CD14-positive monocyte (primary cell): Measurements from ENCODE around the gene STPG3. TPM values are rescaled to one million over a fixed set of nuclear protein-coding genes. Genes with fewer than 3 reads are reported as not detected.

Experiments
- DNase-seq, 3 donors: peaks; one replicate each; pipeline ENCODE4 v3.0.0-alpha.2; 2011 to 2022
- H2AFZ ChIP-seq: 2 replicates; pipeline ENCODE4 v1.6.0; 2012; ENCODE audit warnings: mild to moderate bottlenecking, low read depth, low read length, inconsistent platforms; ENCODE audit not compliant: insufficient read depth, poor library complexity, severe bottlenecking
- H3K27ac ChIP-seq, 2 donors: 1 replicate in 1 of 2; 2 replicates in 1 of 2; pipeline ENCODE4 v1.5.1; 2012 to 2013; ENCODE audit warnings: low read length in 2 of 2, control low read depth in 1 of 2, inconsistent platforms in 1 of 2, low read depth in 1 of 2, mild to moderate bottlenecking in 1 of 2
- H3K27me3 ChIP-seq, 2 donors: one replicate each; pipeline versions ENCODE4 v1.6.0 to v1.6.1; 2011 to 2013; ENCODE audit warnings: low read length in 2 of 2; ENCODE audit not compliant: control insufficient read depth in 2 of 2, insufficient read depth in 2 of 2
- H3K36me3 ChIP-seq, 2 donors: replicated peaks in 1 of 2; 1 replicate in 1 of 2; 2 replicates in 1 of 2; pipeline versions ENCODE4 v1.5.1 to v1.6.1; 2012 to 2013; ENCODE audit warnings: low read length in 2 of 2, control low read depth in 1 of 2, inconsistent platforms in 1 of 2, mild to moderate bottlenecking in 1 of 2; ENCODE audit not compliant: insufficient read depth in 2 of 2, control insufficient read depth in 1 of 2
- H3K4me1 ChIP-seq, 2 donors: 1 replicate in 1 of 2; 2 replicates in 1 of 2; pipeline versions ENCODE4 v1.5.1 to v1.6.1; 2012 to 2013; ENCODE audit warnings: low read length in 2 of 2, control low read depth in 1 of 2, inconsistent platforms in 1 of 2, mild to moderate bottlenecking in 1 of 2, moderate library complexity in 1 of 2; ENCODE audit not compliant: insufficient read depth in 2 of 2, control insufficient read depth in 1 of 2
- H3K4me2 ChIP-seq: replicated peaks from 2 replicates; pipeline ENCODE3; 2012; ENCODE audit warnings: low read length, moderate library complexity, mild to moderate bottlenecking; ENCODE audit not compliant: poor library complexity, severe bottlenecking; ENCODE audit errors: extremely low read depth
- H3K4me3 ChIP-seq, 3 experiments: fragments of 200-600 bp in 1 of 3; sonication (generic) in 1 of 3; replicated peaks in 1 of 3; 1 replicate in 2 of 3; 2 replicates in 1 of 3; pipeline ENCODE4 v1.5.1; 2011 to 2013; ENCODE audit warnings: low read length in 3 of 3, mild to moderate bottlenecking in 3 of 3, control low read depth in 2 of 3, low read depth in 2 of 3, inconsistent platforms in 1 of 3, moderate library complexity in 1 of 3
- H3K79me2 ChIP-seq: 2 replicates; pipeline ENCODE4 v1.6.0; 2012; ENCODE audit warnings: mild to moderate bottlenecking, control low read depth, inconsistent platforms, low read length, moderate library complexity; ENCODE audit not compliant: insufficient read depth
- H3K9ac ChIP-seq: 2 replicates; pipeline ENCODE4 v1.6.0; 2017; ENCODE audit warnings: low read length, mild to moderate bottlenecking; ENCODE audit not compliant: insufficient read depth, poor library complexity, severe bottlenecking
- H3K9me3 ChIP-seq, 2 donors: replicated peaks in 1 of 2; 1 replicate in 1 of 2; 2 replicates in 1 of 2; pipeline versions ENCODE4 v1.5.1 to v1.6.1; 2012 to 2013; ENCODE audit warnings: low read length in 2 of 2, control low read depth in 1 of 2; ENCODE audit not compliant: control insufficient read depth in 1 of 2, insufficient read depth in 1 of 2
- H4K20me1 ChIP-seq: 2 replicates; pipeline ENCODE4 v1.6.0; 2012; ENCODE audit warnings: mild to moderate bottlenecking, low read length, control low read depth, moderate library complexity; ENCODE audit not compliant: insufficient read depth
- H3K27ac Mint-ChIP-seq, 7 donors: one replicate each; pipeline ENCODE4 v1.8.0; 2020; ENCODE audit warnings: mild to moderate bottlenecking in 7 of 7, mixed read lengths in 7 of 7, moderate library complexity in 6 of 7, inconsistent platforms in 2 of 7
- H3K27me3 Mint-ChIP-seq, 3 donors: one replicate each; pipeline ENCODE4 v1.8.0; 2021 to 2022; ENCODE audit warnings: low read depth in 3 of 3, mild to moderate bottlenecking in 3 of 3, mixed read lengths in 3 of 3, moderate library complexity in 3 of 3, inconsistent platforms in 1 of 3
- H3K36me3 Mint-ChIP-seq, 2 donors: one replicate each; pipeline ENCODE4 v1.8.0; 2020; ENCODE audit warnings: mixed read lengths in 2 of 2, inconsistent platforms in 1 of 2, mild to moderate bottlenecking in 1 of 2
- H3K4me1 Mint-ChIP-seq: one replicate; pipeline ENCODE4 v1.8.0; 2020; ENCODE audit warnings: mild to moderate bottlenecking, mixed read lengths
- H3K4me3 Mint-ChIP-seq, 2 donors: one replicate each; pipeline ENCODE4 v1.8.0; 2020; ENCODE audit warnings: mild to moderate bottlenecking in 2 of 2, mixed read lengths in 2 of 2, moderate library complexity in 1 of 2
- H3K9me3 Mint-ChIP-seq, 7 donors: one replicate each; pipeline ENCODE4 v1.8.0; 2020 to 2022; ENCODE audit warnings: mixed read lengths in 7 of 7, mild to moderate bottlenecking in 6 of 7, moderate library complexity in 6 of 7, inconsistent platforms in 2 of 7
- WGBS: methylation state at CpG from one replicate; pipeline ENCODE4 v1.1.5; 2013; ENCODE audit warnings: missing lambda C conversion rate; ENCODE audit not compliant: insufficient coverage; 5-methylcytosine and 5-hydroxymethylcytosine counted together
- intact Hi-C, 2 donors: fragments of 100-400 bp; cut with micrococcal nuclease; formaldehyde crosslinking; loops; one replicate each; pipeline versions ENCODE4 v1.15.0 to v1.15.1; 2023
- polyA plus RNA-seq, 3 donors: library from polyadenylated mRNA; depleted of rRNA in 1 of 3; unstranded in 2 of 3; stranded (reverse) in 1 of 3; fragments of 300-500 nt in 2 of 3; fragments of >200 nt in 1 of 3; fragmentation: Illumina TruSeq in 2 of 3; gene quantifications; 1 replicate in 2 of 3; 2 replicates in 1 of 3; pipeline ENCODE4 v1.2.3, GENCODE V29; 2012 to 2021
- TF ChIP-seq, protein P1 (sequence below): fragments of 200-600 bp; IDR thresholded peaks from one replicate; pipeline ENCODE4 v1.8.0; 2022; ENCODE audit warnings: antibody characterized with exemption, mild to moderate bottlenecking

Gene STPG3
- polyA plus RNA-seq, 3 donors, result not detected

DNA sequence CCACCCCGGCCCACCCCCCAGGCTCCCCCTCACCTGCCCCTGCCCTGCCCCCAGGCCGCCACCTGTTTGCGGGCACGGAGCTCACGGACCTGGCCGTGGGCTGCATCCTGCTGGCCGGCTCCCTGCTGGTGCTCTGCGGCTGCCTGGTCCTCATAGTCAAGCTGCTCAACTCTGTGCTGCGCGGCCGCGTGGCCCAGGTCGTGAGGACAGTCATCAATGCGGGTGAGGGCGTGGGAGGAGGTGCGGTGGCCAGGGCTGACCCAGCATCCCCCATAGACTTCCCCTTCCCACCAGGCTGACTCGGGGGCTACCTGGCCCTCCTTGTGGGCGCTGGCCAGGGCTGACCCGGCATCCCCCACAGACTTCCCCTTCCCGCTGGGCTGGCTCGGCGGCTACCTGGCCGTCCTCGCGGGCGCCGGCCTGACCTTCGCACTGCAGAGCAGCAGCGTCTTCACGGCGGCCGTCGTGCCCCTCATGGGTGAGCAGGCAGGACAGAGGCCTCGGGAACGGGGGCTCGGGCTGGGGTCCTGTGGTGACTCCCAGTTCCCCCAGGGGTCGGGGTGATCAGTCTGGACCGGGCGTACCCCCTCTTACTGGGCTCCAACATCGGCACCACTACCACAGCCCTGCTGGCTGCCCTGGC is 16.9 kb upstream of the STPG3 start:
- H3K27ac ChIP-seq, result no peak overlapping the region
- no peaks in the 10 kb centered on the region for H3K27me3 ChIP-seq
- Mint-ChIP-seq H3K4me1 (peaks cover 14% of the 10 kb centered on the region), H3K27ac (no peak overlapping the region), H3K9me3 (peaks cover 0 to 2% (median 0%) of the 10 kb centered on the region in 7 donors), H3K36me3 (no peaks in the 10 kb centered on the region), H3K4me3 (no peak overlapping the region), H3K27me3 (peaks cover 2 to 34% (median 8%) of the 10 kb centered on the region in 3 donors)
- no peaks in the 10 kb centered on the region for H3K36me3 ChIP-seq
- H3K79me2 ChIP-seq, result peaks cover 12% of the 10 kb centered on the region
- no peaks in the 10 kb centered on the region for H4K20me1 ChIP-seq
- TF ChIP-seq, protein P1, sequence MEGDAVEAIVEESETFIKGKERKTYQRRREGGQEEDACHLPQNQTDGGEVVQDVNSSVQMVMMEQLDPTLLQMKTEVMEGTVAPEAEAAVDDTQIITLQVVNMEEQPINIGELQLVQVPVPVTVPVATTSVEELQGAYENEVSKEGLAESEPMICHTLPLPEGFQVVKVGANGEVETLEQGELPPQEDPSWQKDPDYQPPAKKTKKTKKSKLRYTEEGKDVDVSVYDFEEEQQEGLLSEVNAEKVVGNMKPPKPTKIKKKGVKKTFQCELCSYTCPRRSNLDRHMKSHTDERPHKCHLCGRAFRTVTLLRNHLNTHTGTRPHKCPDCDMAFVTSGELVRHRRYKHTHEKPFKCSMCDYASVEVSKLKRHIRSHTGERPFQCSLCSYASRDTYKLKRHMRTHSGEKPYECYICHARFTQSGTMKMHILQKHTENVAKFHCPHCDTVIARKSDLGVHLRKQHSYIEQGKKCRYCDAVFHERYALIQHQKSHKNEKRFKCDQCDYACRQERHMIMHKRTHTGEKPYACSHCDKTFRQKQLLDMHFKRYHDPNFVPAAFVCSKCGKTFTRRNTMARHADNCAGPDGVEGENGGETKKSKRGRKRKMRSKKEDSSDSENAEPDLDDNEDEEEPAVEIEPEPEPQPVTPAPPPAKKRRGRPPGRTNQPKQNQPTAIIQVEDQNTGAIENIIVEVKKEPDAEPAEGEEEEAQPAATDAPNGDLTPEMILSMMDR, result no peak
- H2AFZ ChIP-seq, result no peak overlapping the region
- H3K9me3 ChIP-seq, result no peaks in the 10 kb centered on the region
- no peak overlapping the region for H3K4me2 ChIP-seq
- WGBS, result 81% methylated on average over 24 of the region's 40 CpGs
- no peak overlapping the region for H3K4me3 ChIP-seq
- H3K9ac ChIP-seq, result no peak overlapping the region
- no peak for DNase-seq
- intact Hi-C loops, result no loop called here
- H3K4me1 ChIP-seq, result peaks cover 22 to 23% of the 10 kb centered on the region in 2 donors

DNA sequence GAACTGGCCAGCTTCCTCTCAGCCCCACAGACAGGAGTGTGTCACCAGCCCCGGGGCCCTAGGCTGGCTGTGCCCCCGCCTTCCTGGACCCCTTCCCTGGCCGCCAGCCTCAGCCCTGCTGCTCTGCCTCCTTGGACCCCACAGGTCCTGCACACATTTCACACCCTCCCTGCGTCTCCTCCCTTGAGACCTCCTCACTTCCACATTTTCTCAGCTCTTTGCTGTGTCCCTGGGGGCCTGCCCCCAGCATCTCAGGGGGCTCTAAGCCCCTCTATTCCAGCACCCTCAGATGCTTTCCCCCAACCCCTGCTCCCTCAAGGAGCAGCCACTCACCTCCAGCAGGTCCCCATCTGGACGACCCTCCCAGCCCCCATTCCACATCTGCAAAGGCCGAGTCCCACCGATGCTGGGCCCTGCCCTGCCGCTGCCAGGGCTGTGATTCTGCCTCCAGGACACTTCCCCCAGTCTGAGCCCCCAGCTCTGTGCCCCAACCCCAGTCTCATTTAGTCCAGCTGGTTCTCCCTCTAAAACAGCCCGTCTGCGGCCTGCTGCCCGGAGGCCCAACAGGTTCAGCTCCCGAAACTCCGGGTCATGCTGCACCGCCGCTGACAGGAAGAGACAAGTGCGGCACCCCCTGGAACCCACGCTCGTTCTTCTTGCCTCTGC is 16.2 kb upstream of the STPG3 start:
- no peaks in the 10 kb centered on the region for H4K20me1 ChIP-seq
- H3K79me2 ChIP-seq, result peaks cover 17% of the 10 kb centered on the region
- no peaks in the 10 kb centered on the region for H3K9me3 ChIP-seq
- H3K4me3 ChIP-seq, result no peak overlapping the region
- no peak for DNase-seq
- peaks cover 21% of the 10 kb centered on the region for H3K4me1 Mint-ChIP-seq
- H3K27ac ChIP-seq, result no peak overlapping the region
- peaks cover 29 to 30% of the 10 kb centered on the region in 2 donors for H3K4me1 ChIP-seq
- 78% methylated on average over 17 of the region's 18 CpGs for WGBS
- no peak overlapping the region for H3K9ac ChIP-seq
- intact Hi-C loops, result loop anchor here in 1 of 2 donors (5.0 kb wide), 2 partner anchors 48 to 113 kb away; partner anchors contain the start of genes ANAPC2 and SSNA1
- no peak overlapping the region for H3K4me3 Mint-ChIP-seq
- H3K36me3 Mint-ChIP-seq, result no peaks in the 10 kb centered on the region
- H3K9me3 Mint-ChIP-seq, result peaks cover 0 to 2% (median 0%) of the 10 kb centered on the region in 7 donors
- H3K27me3 ChIP-seq, result no peaks in the 10 kb centered on the region
- H3K36me3 ChIP-seq, result no peaks in the 10 kb centered on the region
- no peak overlapping the region for H2AFZ ChIP-seq
- TF ChIP-seq, protein P1, result no peak
- H3K27me3 Mint-ChIP-seq, result peaks cover 2 to 27% (median 8%) of the 10 kb centered on the region in 3 donors
- no peak overlapping the region for H3K4me2 ChIP-seq
- H3K27ac Mint-ChIP-seq, result peak overlapping the region in 1 of 7 donors; percentile 70
